ENCODE measurements around the gene DNAAF9. TPM values are rescaled to one million over a fixed set of nuclear protein-coding genes. Genes with fewer than 3 reads are reported as not detected.

Gene DNAAF9
- total RNA-seq, 6 experiments from 2014 or later = 11.7 to 15.5 (median 12.9) TPM

GRCh38 chr20:3449319-3449718 is 41.9 kb upstream of the DNAAF9 start:
- Mint-ChIP-seq H3K27ac (no peak overlapping the region), H3K36me3 (ENCODE audit: low read depth) (no peaks in the 10 kb centered on the region), H3K4me1 (ENCODE audit: low read depth) (no peaks in the 10 kb centered on the region), H3K9me3 (no peaks in the 10 kb centered on the region), H3K4me3 (no peak overlapping the region), H3K27me3 (ENCODE audit: insufficient read depth) (peaks cover 35% of the 10 kb centered on the region)
- TF ChIP-seq, protein P1, sequence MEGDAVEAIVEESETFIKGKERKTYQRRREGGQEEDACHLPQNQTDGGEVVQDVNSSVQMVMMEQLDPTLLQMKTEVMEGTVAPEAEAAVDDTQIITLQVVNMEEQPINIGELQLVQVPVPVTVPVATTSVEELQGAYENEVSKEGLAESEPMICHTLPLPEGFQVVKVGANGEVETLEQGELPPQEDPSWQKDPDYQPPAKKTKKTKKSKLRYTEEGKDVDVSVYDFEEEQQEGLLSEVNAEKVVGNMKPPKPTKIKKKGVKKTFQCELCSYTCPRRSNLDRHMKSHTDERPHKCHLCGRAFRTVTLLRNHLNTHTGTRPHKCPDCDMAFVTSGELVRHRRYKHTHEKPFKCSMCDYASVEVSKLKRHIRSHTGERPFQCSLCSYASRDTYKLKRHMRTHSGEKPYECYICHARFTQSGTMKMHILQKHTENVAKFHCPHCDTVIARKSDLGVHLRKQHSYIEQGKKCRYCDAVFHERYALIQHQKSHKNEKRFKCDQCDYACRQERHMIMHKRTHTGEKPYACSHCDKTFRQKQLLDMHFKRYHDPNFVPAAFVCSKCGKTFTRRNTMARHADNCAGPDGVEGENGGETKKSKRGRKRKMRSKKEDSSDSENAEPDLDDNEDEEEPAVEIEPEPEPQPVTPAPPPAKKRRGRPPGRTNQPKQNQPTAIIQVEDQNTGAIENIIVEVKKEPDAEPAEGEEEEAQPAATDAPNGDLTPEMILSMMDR (IDR thresholded peaks at IDR 0.05) = no peak
- DNase-seq = no peak

GRCh38 chr20:3447321-3447720 is 39.9 kb upstream of the DNAAF9 start:
- Mint-ChIP-seq H3K4me3 (no peak overlapping the region), H3K4me1 (ENCODE audit: low read depth) (no peaks in the 10 kb centered on the region), H3K9me3 (no peaks in the 10 kb centered on the region), H3K27me3 (ENCODE audit: insufficient read depth) (peaks cover 24% of the 10 kb centered on the region), H3K36me3 (ENCODE audit: low read depth) (no peaks in the 10 kb centered on the region), H3K27ac (no peak overlapping the region)
- TF ChIP-seq, protein P1 (IDR thresholded peaks at IDR 0.05) = no peak
- no peak for DNase-seq

DNA sequence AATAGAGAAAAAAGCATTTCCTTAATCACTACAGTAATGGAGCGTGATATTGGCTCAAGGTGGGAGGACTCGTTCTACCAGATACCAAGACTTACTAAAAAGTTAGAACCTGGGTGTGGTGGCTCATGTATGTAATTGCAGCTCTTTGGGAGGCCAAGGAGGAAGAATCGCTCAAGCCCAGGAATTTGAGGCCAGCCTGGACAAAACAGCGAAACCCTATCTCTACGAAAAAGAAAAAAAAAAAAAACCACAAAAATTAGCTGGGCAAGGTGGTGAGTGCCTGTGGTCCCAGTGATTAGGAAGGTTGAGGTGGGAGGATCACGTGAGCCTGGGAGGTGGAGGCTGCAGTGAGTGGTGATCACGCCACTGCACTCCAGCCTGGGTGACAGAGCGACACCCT is 39.3 kb upstream of the DNAAF9 start:
- Mint-ChIP-seq H3K36me3 (ENCODE audit: low read depth) (no peaks in the 10 kb centered on the region), H3K27me3 (ENCODE audit: insufficient read depth) (peaks cover 22% of the 10 kb centered on the region), H3K4me1 (ENCODE audit: low read depth) (no peaks in the 10 kb centered on the region), H3K27ac (no peak overlapping the region), H3K4me3 (no peak overlapping the region), H3K9me3 (no peaks in the 10 kb centered on the region)
- TF ChIP-seq, protein P1 (IDR thresholded peaks at IDR 0.05) = no peak
- DNase-seq = no peak

DNA sequence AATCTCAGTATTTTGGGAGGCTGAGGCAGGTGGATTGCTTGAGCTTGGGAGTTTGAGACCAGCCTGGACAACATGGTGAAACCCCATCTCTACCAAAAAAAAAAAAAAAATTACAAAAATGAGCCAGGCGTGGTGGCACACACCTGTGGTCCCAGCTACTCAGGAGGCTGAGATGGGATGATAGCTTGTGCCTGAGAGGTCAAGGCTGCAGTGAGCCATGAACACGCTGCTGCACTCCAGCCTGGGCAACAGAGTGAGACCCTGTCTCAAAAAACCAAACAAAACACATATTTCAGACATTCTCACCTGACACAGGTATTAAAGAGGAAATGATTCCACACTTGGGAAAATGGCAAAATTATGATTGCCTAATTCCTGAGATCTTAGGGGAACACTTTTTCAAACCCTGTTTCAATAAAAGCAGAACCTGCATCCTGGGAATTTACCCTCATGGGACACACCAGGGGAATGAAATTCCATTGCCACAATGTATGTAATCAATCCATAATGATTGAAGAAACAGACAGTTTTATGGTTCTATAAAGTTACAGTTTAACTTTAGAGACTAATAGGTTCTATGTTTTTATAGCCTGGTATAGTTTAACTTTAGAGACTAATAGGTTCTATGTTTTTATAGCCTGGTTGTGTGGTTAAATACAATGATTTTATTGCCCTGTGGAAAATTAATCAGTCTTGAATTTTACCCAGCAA is 29.6 kb upstream of the DNAAF9 start:
- Mint-ChIP-seq H3K27me3 (ENCODE audit: insufficient read depth) (peaks cover 8% of the 10 kb centered on the region), H3K27ac (no peak overlapping the region), H3K9me3 (no peaks in the 10 kb centered on the region), H3K4me3 (no peak overlapping the region), H3K36me3 (ENCODE audit: low read depth) (no peaks in the 10 kb centered on the region), H3K4me1 (ENCODE audit: low read depth) (no peaks in the 10 kb centered on the region)
- DNase-seq = no peak
- TF ChIP-seq, protein P1 (IDR thresholded peaks at IDR 0.05) = no peak

DNA sequence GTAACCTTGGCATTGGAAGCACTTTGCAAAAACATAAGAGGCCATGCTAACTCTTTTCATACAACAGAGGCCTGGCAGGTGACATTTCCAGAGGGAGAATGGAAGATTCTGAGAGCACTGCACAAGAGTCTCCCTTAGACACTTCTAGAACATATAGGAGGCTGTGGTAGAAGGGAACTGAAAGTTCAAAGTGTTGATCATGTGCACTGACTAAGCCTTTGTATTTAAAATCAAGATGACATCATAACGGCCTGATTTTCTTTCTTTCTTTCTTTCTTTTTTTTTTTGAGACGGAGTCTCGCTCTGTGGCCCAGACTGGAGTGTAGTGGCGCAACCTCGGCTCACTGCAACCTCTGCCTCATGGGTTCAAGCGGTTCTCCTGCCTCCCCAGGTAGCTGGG is 26.8 kb upstream of the DNAAF9 start:
- H3K27ac Mint-ChIP-seq = no peak overlapping the region
- no peaks in the 10 kb centered on the region for H3K9me3 Mint-ChIP-seq
- no peak overlapping the region for H3K4me3 Mint-ChIP-seq
- TF ChIP-seq, protein P1 (IDR thresholded peaks at IDR 0.05) = no peak
- no peaks in the 10 kb centered on the region for H3K36me3 Mint-ChIP-seq (ENCODE audit: low read depth)
- peaks cover 12% of the 10 kb centered on the region for H3K27me3 Mint-ChIP-seq (ENCODE audit: insufficient read depth)
- peaks cover 7% of the 10 kb centered on the region for H3K4me1 Mint-ChIP-seq (ENCODE audit: low read depth)
- DNase-seq = no peak
